ENCODE results near the gene CSH1. TPM values are rescaled to one million over a fixed set of nuclear protein-coding genes. Genes with fewer than 3 reads are reported as not detected.

Gene CSH1
- total RNA-seq, 2 donors from 2014 or later: not detected

GRCh38 chr17:63942309-63942985 lies 46.1 kb upstream of the CSH1 start:
- H3K27ac ChIP-seq: no peak overlapping the region
- intact Hi-C loops (cut with DNase I): no loop called here
- no peaks in the 10 kb centered on the region for H3K4me1 ChIP-seq
- no peak for ATAC-seq
- no peaks in the 10 kb centered on the region for H3K27me3 ChIP-seq
- H3K36me3 ChIP-seq (replicated peaks in 1 of 2; ENCODE audit: insufficient read depth in 1 of 2, low read depth in 2 of 2): no peaks in the 10 kb centered on the region
- WGBS, 2 donors: 83 to 84% methylated on average over 16 to 21 of the region's 21 CpGs
- no peaks in the 10 kb centered on the region for H3K9me3 ChIP-seq
- H3K4me3 ChIP-seq: no peak overlapping the region
- TF ChIP-seq CTCF (IDR thresholded peaks at IDR 0.05) (no peak), POLR2A (IDR thresholded peaks at IDR 0.05) (no peak)
- DNase-seq: no peak

- 72 to 89% methylated on average over 8 to 20 of the region's 23 CpGs for WGBS, 2 donors
These were observed 45.4 kb upstream of the CSH1 start for GRCh38 chr17:63941751-63942150.

GRCh38 chr17:63941162-63941561 lies 44.8 kb upstream of the CSH1 start:
- no peak for TF ChIP-seq CTCF (IDR thresholded peaks at IDR 0.05)
- TF ChIP-seq POLR2A (IDR thresholded peaks at IDR 0.05): no peak
- no peak overlapping the region for H3K4me3 ChIP-seq
- 76 to 90% methylated on average over 8 to 12 of the region's 12 CpGs for WGBS, 2 donors
- DNase-seq (no peak), ATAC-seq (no peak)
- no peak overlapping the region for H3K27ac ChIP-seq
- no peaks in the 10 kb centered on the region for H3K36me3 ChIP-seq (replicated peaks in 1 of 2; ENCODE audit: insufficient read depth in 1 of 2, low read depth in 2 of 2)
- no peaks in the 10 kb centered on the region for H3K9me3 ChIP-seq
- H3K27me3 ChIP-seq: no peaks in the 10 kb centered on the region
- no peaks in the 10 kb centered on the region for H3K4me1 ChIP-seq
- intact Hi-C loops (cut with DNase I): no loop called here

More at GRCh38 chr17:63941751-63942150, 45.4 kb upstream of the CSH1 start:
- TF ChIP-seq POLR2A (IDR thresholded peaks at IDR 0.05) (no peak), CTCF (IDR thresholded peaks at IDR 0.05) (no peak)
- DNase-seq: no peak
- Histone ChIP-seq H3K4me3 (no peak overlapping the region), H3K27ac (no peak overlapping the region), H3K4me1 (no peaks in the 10 kb centered on the region), H3K27me3 (no peaks in the 10 kb centered on the region), H3K9me3 (no peaks in the 10 kb centered on the region), H3K36me3 (replicated peaks in 1 of 2; ENCODE audit: insufficient read depth in 1 of 2, low read depth in 2 of 2) (no peaks in the 10 kb centered on the region)
- ATAC-seq: no peak
- intact Hi-C loops (cut with DNase I): no loop called here

- DNase-seq (no peak), ATAC-seq (no peak)
- H3K4me3 ChIP-seq: no peak overlapping the region
- no peak for TF ChIP-seq CTCF (IDR thresholded peaks at IDR 0.05)
- no peak for TF ChIP-seq POLR2A (IDR thresholded peaks at IDR 0.05)
- no peaks in the 10 kb centered on the region for H3K27me3 ChIP-seq
- no peaks in the 10 kb centered on the region for H3K4me1 ChIP-seq
- H3K27ac ChIP-seq: no peak overlapping the region
- intact Hi-C loops (cut with DNase I): no loop called here
- H3K9me3 ChIP-seq: no peaks in the 10 kb centered on the region
- no peaks in the 10 kb centered on the region for H3K36me3 ChIP-seq (replicated peaks in 1 of 2; ENCODE audit: insufficient read depth in 1 of 2, low read depth in 2 of 2)
- WGBS, 2 donors: 89 to 90% methylated on average over 12 to 14 of the region's 14 CpGs
These were observed 44.2 kb upstream of the CSH1 start for GRCh38 chr17:63940584-63940983.

- 72 to 84% methylated on average over 6 of the region's 6 CpGs for WGBS, 2 donors
- intact Hi-C loops (cut with DNase I): no loop called here
- no peak for DNase-seq
- no peaks in the 10 kb centered on the region for H3K27me3 ChIP-seq
- no peak for ATAC-seq
- TF ChIP-seq POLR2A (IDR thresholded peaks at IDR 0.05) (no peak), CTCF (IDR thresholded peaks at IDR 0.05) (no peak)
- no peaks in the 10 kb centered on the region for H3K9me3 ChIP-seq
- H3K4me3 ChIP-seq: no peak overlapping the region
- no peaks in the 10 kb centered on the region for H3K4me1 ChIP-seq
- H3K36me3 ChIP-seq (replicated peaks in 1 of 2; ENCODE audit: insufficient read depth in 1 of 2, low read depth in 2 of 2): no peaks in the 10 kb centered on the region
- no peak overlapping the region for H3K27ac ChIP-seq
These were observed 43.5 kb upstream of the CSH1 start for GRCh38 chr17:63939884-63940283.

Data from body of pancreas (tissue), 4 donors.